Bronchial epithelial cell (primary cell): ENCODE measurements around the gene ADD3. TPM values are rescaled to one million over a fixed set of nuclear protein-coding genes. Genes with fewer than 3 reads are reported as not detected.

Source experiments
- DNase-seq: peaks from one replicate; pipeline ENCODE4 v3.0.0-alpha.2; 2010; ENCODE audit warnings: low read depth
- FAIRE-seq: peaks from 2 replicates; lab custom pipeline; 2011; peaks lifted over from hg19 to GRCh38; lab: Jason Lieb, UNC
- H3K27me3 ChIP-seq: 2 replicates; pipeline ENCODE4 v1.5.1; 2011; ENCODE audit warnings: low read length; ENCODE audit not compliant: control insufficient read depth, insufficient read depth
- H3K36me3 ChIP-seq: 2 replicates; pipeline ENCODE4 v1.5.1; 2011; ENCODE audit warnings: low read length; ENCODE audit not compliant: control insufficient read depth, insufficient read depth
- H3K4me3 ChIP-seq: 2 replicates; pipeline ENCODE4 v1.5.1; 2011; ENCODE audit warnings: mild to moderate bottlenecking, low read depth, low read length, control low read depth
- total RNA-seq: library from RNA; depleted of rRNA; stranded (reverse); fragments of >200 nt; gene quantifications from 2 replicates; pipeline ENCODE4 v1.2.1, GENCODE V29; 2014
- TF ChIP-seq, protein P1 (sequence below): IDR thresholded peaks from 2 replicates; pipeline ENCODE4 v1.5.1; 2011; ENCODE audit warnings: mild to moderate bottlenecking, moderate library complexity, low read length, control low read depth, inconsistent platforms; ENCODE audit not compliant: insufficient read depth, severe bottlenecking

ADD3 gene
- total RNA-seq, 1 donor from 2014 or later = 39.5 TPM

DNA sequence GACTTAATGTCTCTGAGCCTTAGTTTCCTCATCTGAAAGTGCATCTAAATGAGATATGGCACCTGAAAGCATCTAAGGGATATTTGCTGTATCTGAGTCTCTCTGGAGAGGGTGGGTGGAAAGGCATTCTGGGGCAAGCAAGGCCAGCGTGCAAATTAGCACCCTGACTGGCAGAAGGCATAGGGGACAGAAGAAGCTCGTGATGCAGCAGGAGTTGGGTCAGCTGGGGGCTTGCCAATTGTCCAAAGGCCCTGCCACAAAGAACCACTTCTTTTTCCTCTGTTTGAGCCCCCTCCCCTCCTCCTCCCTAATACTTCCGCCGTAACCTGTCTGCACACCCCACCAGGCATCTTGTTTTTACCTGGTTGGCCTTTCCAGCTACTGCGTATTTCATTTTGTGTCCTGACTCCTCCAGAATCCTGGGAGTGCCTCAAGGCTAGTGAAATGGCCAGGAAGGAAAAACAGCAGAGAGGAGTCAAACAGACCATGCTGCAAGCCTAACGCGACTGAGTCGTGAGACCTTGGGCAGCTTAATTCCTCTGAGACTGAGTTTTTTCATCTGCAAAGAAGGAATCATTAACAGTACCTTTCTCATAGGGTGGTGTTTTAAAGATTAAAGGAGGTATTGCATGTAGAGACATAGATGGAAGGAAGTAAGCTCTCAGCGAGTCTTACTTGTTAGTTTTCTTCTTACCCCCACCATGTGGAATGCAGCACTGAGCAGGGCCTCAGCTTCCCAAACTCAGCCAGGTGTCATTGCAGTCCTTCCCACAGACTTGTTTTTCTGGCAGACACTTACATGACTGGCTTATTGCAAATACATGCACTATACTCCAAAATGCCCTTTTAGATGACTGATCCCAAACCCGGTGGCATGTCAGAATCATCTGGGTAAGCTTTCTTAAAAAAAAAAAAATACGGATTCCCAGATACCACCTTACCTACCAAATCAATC, 150.5 kb downstream of the ADD3 start:
- FAIRE-seq (peak; percentile 43), DNase-seq (no peak)
- Histone ChIP-seq H3K36me3 (no peaks in the 10 kb centered on the region), H3K4me3 (no peak overlapping the region), H3K27me3 (no peaks in the 10 kb centered on the region)
- TF ChIP-seq, protein P1, sequence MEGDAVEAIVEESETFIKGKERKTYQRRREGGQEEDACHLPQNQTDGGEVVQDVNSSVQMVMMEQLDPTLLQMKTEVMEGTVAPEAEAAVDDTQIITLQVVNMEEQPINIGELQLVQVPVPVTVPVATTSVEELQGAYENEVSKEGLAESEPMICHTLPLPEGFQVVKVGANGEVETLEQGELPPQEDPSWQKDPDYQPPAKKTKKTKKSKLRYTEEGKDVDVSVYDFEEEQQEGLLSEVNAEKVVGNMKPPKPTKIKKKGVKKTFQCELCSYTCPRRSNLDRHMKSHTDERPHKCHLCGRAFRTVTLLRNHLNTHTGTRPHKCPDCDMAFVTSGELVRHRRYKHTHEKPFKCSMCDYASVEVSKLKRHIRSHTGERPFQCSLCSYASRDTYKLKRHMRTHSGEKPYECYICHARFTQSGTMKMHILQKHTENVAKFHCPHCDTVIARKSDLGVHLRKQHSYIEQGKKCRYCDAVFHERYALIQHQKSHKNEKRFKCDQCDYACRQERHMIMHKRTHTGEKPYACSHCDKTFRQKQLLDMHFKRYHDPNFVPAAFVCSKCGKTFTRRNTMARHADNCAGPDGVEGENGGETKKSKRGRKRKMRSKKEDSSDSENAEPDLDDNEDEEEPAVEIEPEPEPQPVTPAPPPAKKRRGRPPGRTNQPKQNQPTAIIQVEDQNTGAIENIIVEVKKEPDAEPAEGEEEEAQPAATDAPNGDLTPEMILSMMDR = no peak

DNA sequence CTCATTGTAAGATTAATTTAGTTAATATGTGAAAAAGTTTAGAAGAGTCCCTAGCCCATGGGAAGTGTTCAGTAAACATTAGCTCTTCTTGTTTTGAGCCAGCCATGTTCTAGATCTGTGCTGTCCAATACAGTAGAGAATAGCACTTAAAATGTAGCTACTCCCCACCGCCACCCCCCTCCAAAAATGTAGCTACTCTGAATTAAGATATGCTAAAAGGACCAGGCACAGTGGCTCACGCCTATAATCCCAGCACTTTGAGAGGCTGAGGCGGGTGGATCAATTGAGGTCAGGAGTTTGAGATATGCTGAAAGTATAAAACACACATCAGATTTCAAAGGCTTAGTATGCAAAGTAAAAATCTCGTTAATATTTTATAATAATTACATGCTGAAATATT, 152.3 kb downstream of the ADD3 start:
- no peaks in the 10 kb centered on the region for H3K27me3 ChIP-seq
- no peak overlapping the region for H3K4me3 ChIP-seq
- DNase-seq (no peak), FAIRE-seq (no peak)
- TF ChIP-seq, protein P1 = no peak
- H3K36me3 ChIP-seq = no peaks in the 10 kb centered on the region

DNA sequence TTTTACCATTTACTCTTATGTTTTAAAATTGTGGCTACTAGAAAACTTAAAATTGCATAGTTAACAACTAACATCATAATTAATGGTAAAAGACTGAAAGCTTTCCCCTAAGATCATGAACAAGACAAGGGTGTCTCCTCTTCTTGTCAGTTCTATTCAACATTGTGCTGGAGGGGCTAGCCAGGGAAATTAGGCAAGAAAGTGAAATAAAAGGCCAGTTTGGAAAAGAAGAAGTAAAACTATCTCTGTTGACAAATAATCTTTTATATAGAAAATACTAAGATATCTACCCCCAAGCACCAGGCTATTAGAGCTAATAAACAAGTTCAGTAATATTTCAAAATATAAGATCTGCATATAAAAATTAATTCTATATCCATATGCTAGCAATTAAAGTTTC, 152.7 kb downstream of the ADD3 start:
- no peak for FAIRE-seq
- TF ChIP-seq, protein P1 = no peak

DNA sequence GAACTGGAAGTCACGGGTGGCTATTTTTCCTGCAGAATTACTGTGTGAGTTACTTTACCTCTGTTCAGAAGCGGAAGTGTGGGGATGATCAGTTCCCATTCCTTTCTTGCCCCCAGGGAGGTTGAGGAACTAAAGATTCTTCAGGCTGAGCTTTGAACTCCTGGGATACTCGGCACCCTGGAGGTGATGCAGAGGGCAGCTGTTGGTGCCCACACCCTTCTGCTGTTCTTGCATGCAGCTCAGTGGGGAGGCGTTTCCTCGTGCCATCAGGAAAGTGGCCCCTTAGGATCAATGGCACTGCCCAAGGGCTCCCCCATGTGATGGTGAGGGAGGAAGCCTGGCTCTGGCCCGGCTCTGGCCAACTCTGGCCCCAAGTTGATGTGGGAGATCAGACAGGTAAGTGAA, 155.0 kb downstream of the ADD3 start:
- peaks cover 1% of the 10 kb centered on the region for H3K27me3 ChIP-seq
- H3K36me3 ChIP-seq = no peaks in the 10 kb centered on the region
- no peak for FAIRE-seq
- no peak for DNase-seq
- TF ChIP-seq, protein P1 = no peak
- H3K4me3 ChIP-seq = no peak overlapping the region

More for the DNA sequence above, 152.7 kb downstream of the ADD3 start:
- Histone ChIP-seq H3K27me3 (no peaks in the 10 kb centered on the region), H3K4me3 (no peak overlapping the region), H3K36me3 (no peaks in the 10 kb centered on the region)
- no peak for DNase-seq

DNA sequence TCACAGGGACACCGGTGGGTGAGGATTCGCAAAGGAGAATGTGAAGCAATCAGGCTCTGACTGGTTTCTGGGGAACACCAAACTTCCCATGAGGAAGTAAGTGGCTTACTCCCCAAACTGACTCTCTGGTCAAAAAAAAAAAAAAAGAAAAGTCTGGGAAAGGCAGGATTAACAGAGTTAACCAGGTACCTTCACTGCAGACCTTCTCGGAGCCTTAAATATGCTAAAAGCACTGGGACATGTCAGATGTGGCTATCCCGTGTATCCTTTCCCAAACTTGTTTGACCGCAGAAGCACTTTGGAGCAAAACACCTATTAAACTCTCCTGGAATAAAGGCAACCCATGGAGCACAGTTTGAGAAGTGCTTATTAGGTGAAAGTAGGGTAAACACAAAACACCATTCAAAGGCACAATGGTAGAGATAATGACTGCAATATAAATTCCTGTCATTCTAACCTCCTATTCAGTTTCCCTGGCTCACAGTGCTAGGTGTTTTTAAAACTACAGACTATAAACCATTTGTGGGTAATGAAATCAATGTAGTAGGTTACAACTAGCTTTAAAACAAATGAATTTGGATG, 155.5 kb downstream of the ADD3 start:
- TF ChIP-seq, protein P1 = no peak
- no peak for FAIRE-seq
- H3K36me3 ChIP-seq = no peaks in the 10 kb centered on the region

More for the DNA sequence above, 155.5 kb downstream of the ADD3 start:
- no peak for DNase-seq
- peaks cover 2% of the 10 kb centered on the region for H3K27me3 ChIP-seq
- no peak overlapping the region for H3K4me3 ChIP-seq
